HepG2 (cell line): ENCODE data around the gene LRRFIP2.

Experiments
- EP300 ChIP-seq, 3 experiments: sonication (generic) in 1 of 3; formaldehyde crosslinking in 1 of 3; IDR thresholded peaks; 2 replicates each; pipeline versions ENCODE4 v1.5.1 to v1.6.1; 2011 to 2020; ENCODE audit warnings: low read depth in 2 of 3, low read length in 2 of 3, borderline replicate concordance in 1 of 3, improper control_type of control experiment in 1 of 3, mild to moderate bottlenecking in 1 of 3, missing genetic modification reagents in 1 of 3, moderate library complexity in 1 of 3
- KDM4B ChIP-seq: sonication (generic); formaldehyde crosslinking; IDR thresholded peaks from 2 replicates; pipeline ENCODE4 v1.4.0; 2020; ENCODE audit warnings: missing genetic modification reagents
- KLF13 ChIP-seq: sonication (generic); formaldehyde crosslinking; IDR thresholded peaks from 2 replicates; pipeline ENCODE4 v1.4.0; 2020; ENCODE audit warnings: mild to moderate bottlenecking, missing genetic modification reagents
- ZFP41 ChIP-seq: sonication (generic); formaldehyde crosslinking; IDR thresholded peaks from 2 replicates; pipeline ENCODE4 v1.4.0; 2020; ENCODE audit warnings: mild to moderate bottlenecking, missing genetic modification reagents, borderline replicate concordance
- ZNF567 ChIP-seq: sonication (generic); formaldehyde crosslinking; IDR thresholded peaks from 2 replicates; pipeline ENCODE4 v1.8.1; 2023; ENCODE audit warnings: mild to moderate bottlenecking, missing genetic modification reagents, borderline replicate concordance
- ZNF615 ChIP-seq: sonication (generic); formaldehyde crosslinking; IDR thresholded peaks from 2 replicates; pipeline ENCODE4 v1.5.0; 2020; ENCODE audit warnings: mild to moderate bottlenecking, missing genetic modification reagents, borderline replicate concordance
- ZNF670 ChIP-seq: sonication (generic); formaldehyde crosslinking; IDR thresholded peaks from 2 replicates; pipeline ENCODE4 v1.8.0; 2022; ENCODE audit warnings: mild to moderate bottlenecking, missing genetic modification reagents, borderline replicate concordance
- TF ChIP-seq, protein P1 (sequence below): sonication (generic); formaldehyde crosslinking; IDR thresholded peaks from 2 replicates; pipeline ENCODE4 v1.5.0; 2020; ENCODE audit warnings: missing genetic modification reagents, mild to moderate bottlenecking, borderline replicate concordance
- TF ChIP-seq, protein P2 (sequence below): sonication (generic); formaldehyde crosslinking; IDR thresholded peaks from 2 replicates; pipeline ENCODE4 v1.5.0; 2020; ENCODE audit warnings: mild to moderate bottlenecking, missing genetic modification reagents, moderate library complexity
- TF ChIP-seq, protein P3 (sequence below): fragments of 450-650 bp; IDR thresholded peaks from 2 replicates; pipeline ENCODE4 v1.6.1; 2017; ENCODE audit warnings: mild to moderate bottlenecking
- TF ChIP-seq, protein P4 (sequence below): sonication (generic); formaldehyde crosslinking; IDR thresholded peaks from 2 replicates; pipeline ENCODE4 v1.4.0; 2020; ENCODE audit warnings: missing genetic modification reagents
- TF ChIP-seq, protein P5 (sequence below): sonication (generic); formaldehyde crosslinking; IDR thresholded peaks from 2 replicates; pipeline ENCODE4 v1.5.0; 2020; ENCODE audit warnings: mild to moderate bottlenecking, missing genetic modification reagents, borderline replicate concordance
- TF ChIP-seq, protein P6 (sequence below): IDR thresholded peaks from 2 replicates; pipeline ENCODE4 v1.6.1; 2018; ENCODE audit warnings: missing genetic modification reagents, mild to moderate bottlenecking, missing compliant biosample characterization

DNA sequence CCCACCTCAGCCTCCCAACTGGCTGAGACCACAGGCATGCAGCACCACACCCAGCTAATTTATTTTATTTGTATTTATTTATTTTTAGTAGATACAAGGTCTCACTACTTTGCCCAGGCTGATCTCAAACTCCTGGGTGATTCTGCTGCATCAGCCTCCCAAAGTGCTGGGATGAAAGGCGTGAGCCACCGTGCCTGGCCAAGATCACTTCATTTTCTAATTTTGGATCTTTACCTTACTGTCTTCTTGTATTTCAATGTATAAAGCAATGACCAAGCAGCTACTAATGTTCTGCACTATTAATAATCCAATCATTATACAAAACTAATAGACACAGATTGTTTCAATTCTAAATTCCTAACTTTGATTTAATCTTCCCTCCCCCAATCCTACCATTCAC is 56.2 kb downstream of the LRRFIP2 start:
- TF ChIP-seq ZNF615 = no peak
- TF ChIP-seq KDM4B (CRISPR knock-in tag) = no peak
- no peak for TF ChIP-seq EP300 (IDR thresholded peaks at IDR 0.05; ENCODE audit: low read depth in 2 of 2, low read length in 2 of 2)
- TF ChIP-seq EP300 (CRISPR knock-in tag; IDR thresholded peaks at IDR 0.05; ENCODE audit: borderline replicate concordance) = no peak
- TF ChIP-seq, protein P1, sequence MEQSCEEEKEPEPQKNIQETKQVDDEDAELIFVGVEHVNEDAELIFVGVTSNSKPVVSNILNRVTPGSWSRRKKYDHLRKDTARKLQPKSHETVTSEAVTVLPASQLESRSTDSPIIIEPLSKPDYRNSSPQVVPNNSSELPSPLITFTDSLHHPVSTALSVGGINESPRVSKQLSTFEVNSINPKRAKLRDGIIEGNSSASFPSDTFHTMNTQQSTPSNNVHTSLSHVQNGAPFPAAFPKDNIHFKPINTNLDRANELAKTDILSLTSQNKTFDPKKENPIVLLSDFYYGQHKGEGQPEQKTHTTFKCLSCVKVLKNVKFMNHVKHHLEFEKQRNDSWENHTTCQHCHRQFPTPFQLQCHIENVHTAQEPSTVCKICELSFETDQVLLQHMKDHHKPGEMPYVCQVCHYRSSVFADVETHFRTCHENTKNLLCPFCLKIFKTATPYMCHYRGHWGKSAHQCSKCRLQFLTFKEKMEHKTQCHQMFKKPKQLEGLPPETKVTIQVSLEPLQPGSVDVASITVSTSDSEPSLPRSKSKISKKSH = no peak
- TF ChIP-seq, protein P2, sequence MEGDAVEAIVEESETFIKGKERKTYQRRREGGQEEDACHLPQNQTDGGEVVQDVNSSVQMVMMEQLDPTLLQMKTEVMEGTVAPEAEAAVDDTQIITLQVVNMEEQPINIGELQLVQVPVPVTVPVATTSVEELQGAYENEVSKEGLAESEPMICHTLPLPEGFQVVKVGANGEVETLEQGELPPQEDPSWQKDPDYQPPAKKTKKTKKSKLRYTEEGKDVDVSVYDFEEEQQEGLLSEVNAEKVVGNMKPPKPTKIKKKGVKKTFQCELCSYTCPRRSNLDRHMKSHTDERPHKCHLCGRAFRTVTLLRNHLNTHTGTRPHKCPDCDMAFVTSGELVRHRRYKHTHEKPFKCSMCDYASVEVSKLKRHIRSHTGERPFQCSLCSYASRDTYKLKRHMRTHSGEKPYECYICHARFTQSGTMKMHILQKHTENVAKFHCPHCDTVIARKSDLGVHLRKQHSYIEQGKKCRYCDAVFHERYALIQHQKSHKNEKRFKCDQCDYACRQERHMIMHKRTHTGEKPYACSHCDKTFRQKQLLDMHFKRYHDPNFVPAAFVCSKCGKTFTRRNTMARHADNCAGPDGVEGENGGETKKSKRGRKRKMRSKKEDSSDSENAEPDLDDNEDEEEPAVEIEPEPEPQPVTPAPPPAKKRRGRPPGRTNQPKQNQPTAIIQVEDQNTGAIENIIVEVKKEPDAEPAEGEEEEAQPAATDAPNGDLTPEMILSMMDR = no peak
- TF ChIP-seq KLF13 (CRISPR knock-in tag) = no peak
- TF ChIP-seq, protein P3, sequence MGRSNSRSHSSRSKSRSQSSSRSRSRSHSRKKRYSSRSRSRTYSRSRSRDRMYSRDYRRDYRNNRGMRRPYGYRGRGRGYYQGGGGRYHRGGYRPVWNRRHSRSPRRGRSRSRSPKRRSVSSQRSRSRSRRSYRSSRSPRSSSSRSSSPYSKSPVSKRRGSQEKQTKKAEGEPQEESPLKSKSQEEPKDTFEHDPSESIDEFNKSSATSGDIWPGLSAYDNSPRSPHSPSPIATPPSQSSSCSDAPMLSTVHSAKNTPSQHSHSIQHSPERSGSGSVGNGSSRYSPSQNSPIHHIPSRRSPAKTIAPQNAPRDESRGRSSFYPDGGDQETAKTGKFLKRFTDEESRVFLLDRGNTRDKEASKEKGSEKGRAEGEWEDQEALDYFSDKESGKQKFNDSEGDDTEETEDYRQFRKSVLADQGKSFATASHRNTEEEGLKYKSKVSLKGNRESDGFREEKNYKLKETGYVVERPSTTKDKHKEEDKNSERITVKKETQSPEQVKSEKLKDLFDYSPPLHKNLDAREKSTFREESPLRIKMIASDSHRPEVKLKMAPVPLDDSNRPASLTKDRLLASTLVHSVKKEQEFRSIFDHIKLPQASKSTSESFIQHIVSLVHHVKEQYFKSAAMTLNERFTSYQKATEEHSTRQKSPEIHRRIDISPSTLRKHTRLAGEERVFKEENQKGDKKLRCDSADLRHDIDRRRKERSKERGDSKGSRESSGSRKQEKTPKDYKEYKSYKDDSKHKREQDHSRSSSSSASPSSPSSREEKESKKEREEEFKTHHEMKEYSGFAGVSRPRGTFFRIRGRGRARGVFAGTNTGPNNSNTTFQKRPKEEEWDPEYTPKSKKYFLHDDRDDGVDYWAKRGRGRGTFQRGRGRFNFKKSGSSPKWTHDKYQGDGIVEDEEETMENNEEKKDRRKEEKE = no peak
- no peak for TF ChIP-seq ZFP41 (CRISPR knock-in tag)
- TF ChIP-seq ZNF567 = no peak
- TF ChIP-seq, protein P4, sequence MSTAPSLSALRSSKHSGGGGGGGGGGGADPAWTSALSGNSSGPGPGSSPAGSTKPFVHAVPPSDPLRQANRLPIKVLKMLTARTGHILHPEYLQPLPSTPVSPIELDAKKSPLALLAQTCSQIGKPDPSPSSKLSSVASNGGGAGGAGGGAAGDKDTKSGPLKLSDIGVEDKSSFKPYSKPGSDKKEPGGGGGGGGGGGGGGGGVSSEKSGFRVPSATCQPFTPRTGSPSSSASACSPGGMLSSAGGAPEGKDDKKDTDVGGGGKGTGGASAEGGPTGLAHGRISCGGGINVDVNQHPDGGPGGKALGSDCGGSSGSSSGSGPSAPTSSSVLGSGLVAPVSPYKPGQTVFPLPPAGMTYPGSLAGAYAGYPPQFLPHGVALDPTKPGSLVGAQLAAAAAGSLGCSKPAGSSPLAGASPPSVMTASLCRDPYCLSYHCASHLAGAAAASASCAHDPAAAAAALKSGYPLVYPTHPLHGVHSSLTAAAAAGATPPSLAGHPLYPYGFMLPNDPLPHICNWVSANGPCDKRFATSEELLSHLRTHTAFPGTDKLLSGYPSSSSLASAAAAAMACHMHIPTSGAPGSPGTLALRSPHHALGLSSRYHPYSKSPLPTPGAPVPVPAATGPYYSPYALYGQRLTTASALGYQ (CRISPR knock-in tag) = no peak
- TF ChIP-seq, protein P5, sequence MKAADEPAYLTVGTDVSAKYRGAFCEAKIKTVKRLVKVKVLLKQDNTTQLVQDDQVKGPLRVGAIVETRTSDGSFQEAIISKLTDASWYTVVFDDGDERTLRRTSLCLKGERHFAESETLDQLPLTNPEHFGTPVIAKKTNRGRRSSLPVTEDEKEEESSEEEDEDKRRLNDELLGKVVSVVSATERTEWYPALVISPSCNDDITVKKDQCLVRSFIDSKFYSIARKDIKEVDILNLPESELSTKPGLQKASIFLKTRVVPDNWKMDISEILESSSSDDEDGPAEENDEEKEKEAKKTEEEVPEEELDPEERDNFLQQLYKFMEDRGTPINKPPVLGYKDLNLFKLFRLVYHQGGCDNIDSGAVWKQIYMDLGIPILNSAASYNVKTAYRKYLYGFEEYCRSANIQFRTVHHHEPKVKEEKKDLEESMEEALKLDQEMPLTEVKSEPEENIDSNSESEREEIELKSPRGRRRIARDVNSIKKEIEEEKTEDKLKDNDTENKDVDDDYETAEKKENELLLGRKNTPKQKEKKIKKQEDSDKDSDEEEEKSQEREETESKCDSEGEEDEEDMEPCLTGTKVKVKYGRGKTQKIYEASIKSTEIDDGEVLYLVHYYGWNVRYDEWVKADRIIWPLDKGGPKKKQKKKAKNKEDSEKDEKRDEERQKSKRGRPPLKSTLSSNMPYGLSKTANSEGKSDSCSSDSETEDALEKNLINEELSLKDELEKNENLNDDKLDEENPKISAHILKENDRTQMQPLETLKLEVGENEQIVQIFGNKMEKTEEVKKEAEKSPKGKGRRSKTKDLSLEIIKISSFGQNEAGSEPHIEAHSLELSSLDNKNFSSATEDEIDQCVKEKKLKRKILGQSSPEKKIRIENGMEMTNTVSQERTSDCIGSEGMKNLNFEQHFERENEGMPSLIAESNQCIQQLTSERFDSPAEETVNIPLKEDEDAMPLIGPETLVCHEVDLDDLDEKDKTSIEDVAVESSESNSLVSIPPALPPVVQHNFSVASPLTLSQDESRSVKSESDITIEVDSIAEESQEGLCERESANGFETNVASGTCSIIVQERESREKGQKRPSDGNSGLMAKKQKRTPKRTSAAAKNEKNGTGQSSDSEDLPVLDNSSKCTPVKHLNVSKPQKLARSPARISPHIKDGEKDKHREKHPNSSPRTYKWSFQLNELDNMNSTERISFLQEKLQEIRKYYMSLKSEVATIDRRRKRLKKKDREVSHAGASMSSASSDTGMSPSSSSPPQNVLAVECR (CRISPR knock-in tag) = no peak
- TF ChIP-seq ZNF670 = no peak
- TF ChIP-seq, protein P6, sequence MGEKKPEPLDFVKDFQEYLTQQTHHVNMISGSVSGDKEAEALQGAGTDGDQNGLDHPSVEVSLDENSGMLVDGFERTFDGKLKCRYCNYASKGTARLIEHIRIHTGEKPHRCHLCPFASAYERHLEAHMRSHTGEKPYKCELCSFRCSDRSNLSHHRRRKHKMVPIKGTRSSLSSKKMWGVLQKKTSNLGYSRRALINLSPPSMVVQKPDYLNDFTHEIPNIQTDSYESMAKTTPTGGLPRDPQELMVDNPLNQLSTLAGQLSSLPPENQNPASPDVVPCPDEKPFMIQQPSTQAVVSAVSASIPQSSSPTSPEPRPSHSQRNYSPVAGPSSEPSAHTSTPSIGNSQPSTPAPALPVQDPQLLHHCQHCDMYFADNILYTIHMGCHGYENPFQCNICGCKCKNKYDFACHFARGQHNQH (CRISPR knock-in tag) = no peak
